Peyer's patch (tissue), 4 donors: ENCODE results near the gene TSPAN3. TPM values are rescaled to one million over a fixed set of nuclear protein-coding genes. Genes with fewer than 3 reads are reported as not detected.
A peak's percentile ranks its signal among the peaks of the same experiment; 100 is the strongest.

Experiments
- DNase-seq, 3 donors: peaks; one replicate each; pipeline ENCODE4 v3.0.0-alpha.2; 2017 to 2019
- H3K27ac ChIP-seq, 4 donors: fragments of 200-600 bp; sonication (generic); one replicate each; pipeline ENCODE4 v1.5.1; 2016 to 2019
- H3K27me3 ChIP-seq, 2 donors: fragments of 200-600 bp; sonication (generic); one replicate each; pipeline ENCODE4 v1.5.1; 2019
- H3K36me3 ChIP-seq, 3 donors: fragments of 200-600 bp; sonication (generic); one replicate each; pipeline ENCODE4 v1.5.1; 2016 to 2019
- H3K4me1 ChIP-seq, 4 donors: fragments of 200-600 bp; sonication (generic); one replicate each; pipeline ENCODE4 v1.5.1; 2016 to 2019
- H3K4me3 ChIP-seq, 4 donors: fragments of 200-600 bp; sonication (generic); 1 replicate in 3 of 4; 2 replicates in 1 of 4; pipeline ENCODE4 v1.5.1; 2016 to 2019; ENCODE audit warnings: mild to moderate bottlenecking in 1 of 4
- H3K9me3 ChIP-seq, 4 donors: fragments of 200-600 bp; sonication (generic); one replicate each; pipeline ENCODE4 v1.5.1; 2016 to 2019; ENCODE audit warnings: mild to moderate bottlenecking in 1 of 4
- POLR2A ChIP-seq, 2 donors: fragments of 450-650 bp; IDR thresholded peaks; one replicate each; pipeline ENCODE4 v1.5.1; 2017; ENCODE audit warnings: antibody characterized with exemption in 2 of 2, mild to moderate bottlenecking in 2 of 2, moderate library complexity in 2 of 2
- total RNA-seq, 4 donors: library from RNA; depleted of rRNA; stranded (reverse); fragments of >200 nt; gene quantifications; one replicate each; pipeline ENCODE4 v1.1.0, GENCODE V29; 2016
- TF ChIP-seq, protein P1 (sequence below), 6 experiments: fragments of 450-650 bp in 4 of 6; fragments of 200-600 bp in 2 of 6; sonication (generic) in 1 of 6; IDR thresholded peaks; one replicate each; pipeline ENCODE4 v1.5.1; 2017 to 2019; ENCODE audit warnings: antibody characterized with exemption in 6 of 6, mild to moderate bottlenecking in 3 of 6, moderate library complexity in 1 of 6

Gene TSPAN3
- 100 to 1,000 TPM in 3 of 4 donors, 10 to 100 TPM in 1; 92.4 to 778 (median 563) TPM for total RNA-seq

DNA sequence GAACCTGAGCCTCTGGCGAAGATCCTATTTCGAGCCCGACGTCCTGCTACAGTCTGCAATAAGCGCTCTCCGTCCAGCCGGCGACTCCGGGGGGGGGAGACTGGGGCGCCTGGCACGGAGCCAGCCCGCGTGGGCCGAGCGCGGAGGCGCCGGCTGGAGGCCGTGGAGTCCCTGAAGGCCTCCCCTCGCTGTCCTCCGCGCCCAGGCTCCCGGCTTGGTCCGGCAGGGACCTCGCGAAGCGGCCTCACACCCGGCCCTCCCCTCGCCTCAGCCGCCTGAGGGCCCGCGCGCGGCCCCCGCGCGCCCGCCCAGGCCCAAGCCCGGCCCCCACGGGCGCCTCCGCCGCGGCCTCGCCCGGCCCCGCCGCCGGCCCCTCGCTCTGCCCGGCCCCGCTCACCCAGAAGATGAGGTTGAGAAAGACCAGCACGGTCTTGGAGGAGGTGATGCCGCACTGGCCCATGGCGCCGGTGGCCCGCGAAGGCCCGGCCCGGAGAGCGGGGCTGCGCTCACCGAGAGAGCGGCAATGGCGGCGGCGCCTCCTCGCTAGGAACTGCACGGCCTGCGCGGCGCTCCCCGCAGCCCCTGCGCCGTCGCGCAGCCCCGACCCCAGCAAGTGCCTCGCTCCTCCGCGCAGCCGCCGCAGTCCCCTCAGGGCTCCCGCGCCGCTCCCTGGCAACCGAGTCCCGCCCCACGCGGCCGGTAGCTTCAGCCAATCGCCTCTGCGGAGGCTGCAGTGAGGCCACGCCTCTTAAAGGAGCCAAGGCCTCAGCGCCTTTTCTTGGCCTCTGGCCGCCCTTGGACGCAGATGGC, at the start of gene TSPAN3:
TSPAN3 (minus strand) TSS at position 615 of the 810 bp plus-strand sequence; CDS start at position 460, 155 bp downstream.
- H3K4me1 ChIP-seq: peaks cover 2 to 33% (median 12%) of the 10 kb centered on the region in 4 donors

DNA sequence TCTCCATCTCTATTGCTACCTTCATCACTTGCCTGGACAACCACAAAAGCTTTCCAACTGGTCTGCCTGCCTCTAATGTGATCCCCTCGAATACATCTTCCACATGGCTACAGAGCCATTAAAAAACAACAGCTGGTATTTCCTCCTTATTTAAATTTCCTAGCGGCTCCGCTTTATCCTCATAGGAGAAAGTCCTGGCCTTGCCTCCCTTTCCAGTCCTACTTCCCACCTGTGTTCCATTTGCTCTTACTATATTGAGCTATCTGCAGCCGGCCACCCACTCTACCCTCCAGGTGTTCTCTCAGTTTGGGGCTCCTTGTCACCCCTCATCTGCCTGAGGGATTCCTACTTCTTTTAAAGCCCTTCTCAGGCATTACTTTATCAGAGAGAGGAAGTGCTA, 49.7 kb upstream of the TSPAN3 start:
- no peak for TF ChIP-seq POLR2A (IDR thresholded peaks at IDR 0.05)
- TF ChIP-seq, protein P1, sequence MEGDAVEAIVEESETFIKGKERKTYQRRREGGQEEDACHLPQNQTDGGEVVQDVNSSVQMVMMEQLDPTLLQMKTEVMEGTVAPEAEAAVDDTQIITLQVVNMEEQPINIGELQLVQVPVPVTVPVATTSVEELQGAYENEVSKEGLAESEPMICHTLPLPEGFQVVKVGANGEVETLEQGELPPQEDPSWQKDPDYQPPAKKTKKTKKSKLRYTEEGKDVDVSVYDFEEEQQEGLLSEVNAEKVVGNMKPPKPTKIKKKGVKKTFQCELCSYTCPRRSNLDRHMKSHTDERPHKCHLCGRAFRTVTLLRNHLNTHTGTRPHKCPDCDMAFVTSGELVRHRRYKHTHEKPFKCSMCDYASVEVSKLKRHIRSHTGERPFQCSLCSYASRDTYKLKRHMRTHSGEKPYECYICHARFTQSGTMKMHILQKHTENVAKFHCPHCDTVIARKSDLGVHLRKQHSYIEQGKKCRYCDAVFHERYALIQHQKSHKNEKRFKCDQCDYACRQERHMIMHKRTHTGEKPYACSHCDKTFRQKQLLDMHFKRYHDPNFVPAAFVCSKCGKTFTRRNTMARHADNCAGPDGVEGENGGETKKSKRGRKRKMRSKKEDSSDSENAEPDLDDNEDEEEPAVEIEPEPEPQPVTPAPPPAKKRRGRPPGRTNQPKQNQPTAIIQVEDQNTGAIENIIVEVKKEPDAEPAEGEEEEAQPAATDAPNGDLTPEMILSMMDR (IDR thresholded peaks at IDR 0.05): no peak
- Histone ChIP-seq H3K27ac (no peak overlapping the region), H3K4me3 (no peak overlapping the region), H3K9me3 (no peaks in the 10 kb centered on the region), H3K36me3 (no peaks in the 10 kb centered on the region), H3K4me1 (peaks cover 0 to 7% (median 0%) of the 10 kb centered on the region in 4 donors), H3K27me3 (no peaks in the 10 kb centered on the region)
- DNase-seq: no peak

More for the DNA sequence above, at the start of gene TSPAN3:
- Histone ChIP-seq H3K9me3 (no peaks in the 10 kb centered on the region), H3K27me3 (no peaks in the 10 kb centered on the region), H3K36me3 (no peaks in the 10 kb centered on the region), H3K4me3 (peak within 1 kb of the TSS; percentile 84 to 100 (median 96)), H3K27ac (peak within 1 kb of the TSS; percentile 88 to 97 (median 94))
- DNase-seq: peak; percentile 90 to 97 (median 93)
- TF ChIP-seq, protein P1 (IDR thresholded peaks at IDR 0.05): no peak
- peak; percentile 81 to 89 for TF ChIP-seq POLR2A (IDR thresholded peaks at IDR 0.05)

DNA sequence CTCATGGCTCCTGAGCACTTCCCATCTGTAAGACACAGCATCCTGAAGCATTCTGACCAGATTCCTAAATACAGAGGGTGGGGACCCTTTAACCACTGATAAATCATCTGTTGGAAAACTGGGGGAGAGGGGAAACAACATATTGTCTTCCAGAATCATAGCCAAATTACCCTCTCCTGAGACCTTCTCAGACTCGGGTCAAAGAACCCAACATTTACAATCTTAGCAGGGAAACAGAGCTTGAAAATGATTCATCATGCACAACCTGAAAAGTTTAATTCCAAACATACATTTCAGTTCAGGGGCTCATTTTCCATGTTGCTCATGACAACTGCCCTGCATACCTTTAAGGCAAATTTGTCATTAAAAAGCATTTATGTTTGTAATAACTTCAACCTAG, 48.5 kb upstream of the TSPAN3 start:
- no peak for DNase-seq
- Histone ChIP-seq H3K27ac (no peak overlapping the region), H3K36me3 (peaks cover 0 to 5% (median 0%) of the 10 kb centered on the region in 3 donors), H3K4me1 (peaks cover 0 to 7% (median 0%) of the 10 kb centered on the region in 4 donors), H3K4me3 (no peak overlapping the region), H3K27me3 (no peaks in the 10 kb centered on the region), H3K9me3 (no peaks in the 10 kb centered on the region)
- TF ChIP-seq, protein P1 (IDR thresholded peaks at IDR 0.05): no peak
- no peak for TF ChIP-seq POLR2A (IDR thresholded peaks at IDR 0.05)

DNA sequence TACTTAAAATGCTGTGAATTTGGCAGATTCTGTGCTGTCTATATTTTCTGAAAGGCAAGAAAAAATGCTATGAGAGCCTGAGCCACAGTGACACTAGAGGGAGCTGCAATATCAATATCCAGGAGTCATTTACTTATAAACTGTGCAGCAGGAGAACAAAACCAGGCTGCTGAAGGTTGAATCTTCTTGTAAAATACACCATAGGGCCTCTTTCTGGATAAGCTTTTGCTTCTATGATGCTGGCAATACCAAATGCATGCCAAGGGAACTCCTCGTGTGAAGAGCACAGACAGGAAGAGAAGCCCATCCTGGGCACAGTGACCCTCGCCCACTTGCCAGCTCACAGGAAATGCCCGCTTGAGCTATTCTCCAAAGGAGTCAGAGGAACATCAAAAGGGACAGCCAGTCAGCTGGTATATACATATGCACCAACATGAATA, 48.0 kb upstream of the TSPAN3 start:
- H3K27me3 ChIP-seq: no peaks in the 10 kb centered on the region
- peaks cover 0 to 7% (median 0%) of the 10 kb centered on the region in 4 donors for H3K4me1 ChIP-seq
- H3K4me3 ChIP-seq: no peak overlapping the region
- TF ChIP-seq, protein P1 (IDR thresholded peaks at IDR 0.05): peak; percentile 39 to 91 (median 82)
- no peak for TF ChIP-seq POLR2A (IDR thresholded peaks at IDR 0.05)
- peaks cover 0 to 10% (median 0%) of the 10 kb centered on the region in 3 donors for H3K36me3 ChIP-seq
- no peak overlapping the region for H3K27ac ChIP-seq
- DNase-seq: peak in 1 of 3 donors; percentile 74
- no peaks in the 10 kb centered on the region for H3K9me3 ChIP-seq

DNA sequence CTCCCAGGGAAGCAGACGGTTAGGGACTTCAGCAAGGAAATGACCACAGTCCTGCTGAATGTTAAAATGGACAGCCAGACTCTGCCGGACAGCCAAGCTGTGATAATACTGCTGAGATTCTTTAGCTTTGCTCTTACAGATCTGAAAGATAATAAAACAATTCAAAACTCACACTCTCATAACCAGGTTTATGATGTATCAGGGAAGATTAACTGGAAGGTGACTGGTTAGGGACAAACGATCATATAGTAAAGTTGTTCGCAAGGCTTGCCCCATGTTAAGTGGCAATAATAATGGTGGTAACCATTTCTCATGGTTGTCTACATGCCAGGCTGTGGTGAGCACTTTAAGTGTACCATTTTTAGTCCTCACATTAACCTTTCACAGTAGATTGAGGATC, 44.3 kb upstream of the TSPAN3 start:
- peaks cover 0 to 7% (median 0%) of the 10 kb centered on the region in 4 donors for H3K4me1 ChIP-seq
- peaks cover 0 to 13% (median 0%) of the 10 kb centered on the region in 3 donors for H3K36me3 ChIP-seq
- TF ChIP-seq, protein P1 (IDR thresholded peaks at IDR 0.05): no peak
- TF ChIP-seq POLR2A (IDR thresholded peaks at IDR 0.05): no peak
- no peak overlapping the region for H3K4me3 ChIP-seq
- DNase-seq: no peak
- H3K27me3 ChIP-seq: no peaks in the 10 kb centered on the region
- H3K9me3 ChIP-seq: no peaks in the 10 kb centered on the region
- no peak overlapping the region for H3K27ac ChIP-seq
